Pancreas (tissue), 10 donors: ENCODE measurements around the gene GCGR. TPM values are rescaled to one million over a fixed set of nuclear protein-coding genes. Genes with fewer than 3 reads are reported as not detected.
A peak's percentile ranks its signal among the peaks of the same experiment; 100 is the strongest.

ENCODE experiments used
- ATAC-seq, 4 donors: fragments of 200-7000 bp; cut with Tn5 transposase; one replicate each; pipeline versions ENCODE4 v1.8.0 to v1.9.1; 2020; ENCODE audit warnings: mild to moderate bottlenecking in 4 of 4, moderate library complexity in 4 of 4
- DNase-seq, 6 donors: peaks; one replicate each; pipeline ENCODE4 v3.0.0-alpha.2; 2020
- FAIRE-seq: peaks from 2 replicates; lab custom pipeline; 2012; peaks lifted over from hg19 to GRCh38; lab: Jason Lieb, UNC
- H3K27ac ChIP-seq, 4 donors: fragments of 200-600 bp; sonication (generic); 1 replicate in 3 of 4; 2 replicates in 1 of 4; pipeline versions ENCODE4 v1.5.0 to v1.8.0; 2020
- H3K27me3 ChIP-seq, 4 donors: fragments of 200-600 bp; one replicate each; pipeline ENCODE4 v1.8.0; 2021
- H3K36me3 ChIP-seq, 3 donors: fragments of 200-600 bp; sonication (generic) in 1 of 3; one replicate each; pipeline versions ENCODE4 v1.5.0 to v1.8.0; 2020 to 2021
- H3K4me1 ChIP-seq, 3 donors: fragments of 200-600 bp; one replicate each; pipeline ENCODE4 v1.8.0; 2021
- H3K4me3 ChIP-seq, 4 donors: fragments of 200-600 bp; sonication (generic) in 2 of 4; one replicate each; pipeline versions ENCODE4 v1.5.0 to v1.8.0; 2020 to 2021
- H3K9me3 ChIP-seq, 4 donors: fragments of 200-600 bp; one replicate each; pipeline ENCODE4 v1.8.0; 2021
- CTCF ChIP-seq, 4 donors: fragments of 200-600 bp; sonication (generic) in 3 of 4; IDR thresholded peaks; one replicate each; pipeline versions ENCODE4 v1.5.0 to v1.8.0; 2021; ENCODE audit warnings: antibody characterized with exemption in 4 of 4
- WGBS, 2 donors: extraction: QIAGEN DNeasy Blood & Tissue Kit; methylation state at CpG; one replicate each; pipeline ENCODE4 v1.1.7; 2013; 5-methylcytosine and 5-hydroxymethylcytosine counted together
- intact Hi-C, 3 donors: fragments of 100-400 bp; cut with DNase I; formaldehyde crosslinking; loops; one replicate each; pipeline versions ENCODE4 v1.11.1 to v1.14.2; 2022
- polyA plus RNA-seq, 2 donors: library from polyadenylated mRNA; stranded (reverse); fragments of 200-250 nt; gene quantifications; one replicate each; pipeline ENCODE4 v1.2.3, GENCODE V29; 2013
- total RNA-seq, 6 donors: library from RNA; stranded (reverse); fragmentation: NEBNext Ultra II Directional in 4 of 6; extraction: Animal tissue kit (Norgen Biotek cat#: 25700) in 4 of 6; gene quantifications; one replicate each; pipeline versions ENCODE4 v1.2.1 to v1.2.4, GENCODE V29; 2021 to 2023
- donor health status: healthy with polysubstance abuse.
- donor health status: DM: no; HTN: no; CAD: no; lungs with moderate emphysema.
- donor health status: DM: no; HTN: no; CAD: no.
- donor health status: control.
- donor health status: control.
- donor health status: Bipolar disorder and iron deficiency.
- donor health status: DM: yes; HTN: yes; CAD: no.
- donor health status: DM: no; HTN: no; CAD: no.
- donor health status: DM: no; HTN: no; CAD: no.
- donor health status: DM: yes; HTN: yes; CAD: no.

The GCGR gene
- total and polyA plus RNA-seq, 8 donors = 0.28 to 22.7 (median 1.5) TPM; not detected in 1

GRCh38 chr17:81842378-81842724, 38.4 kb downstream of the GCGR start:
- H3K4me3 ChIP-seq = no peak overlapping the region
- 76 to 80% methylated on average over 11 of the region's 11 CpGs for WGBS, 2 donors
- no peaks in the 10 kb centered on the region for H3K9me3 ChIP-seq
- H3K4me1 ChIP-seq = peaks cover 0 to 15% (median 0%) of the 10 kb centered on the region in 3 donors
- TF ChIP-seq CTCF (IDR thresholded peaks at IDR 0.05) = no peak
- H3K27me3 ChIP-seq = no peaks in the 10 kb centered on the region
- ATAC-seq (peak in 1 of 4 donors; percentile 0), FAIRE-seq (no peak), DNase-seq (no peak)
- H3K27ac ChIP-seq = peak overlapping the region; percentile 18 to 43 (median 32)
- intact Hi-C loops = no loop called here
- peaks cover 15 to 43% (median 41%) of the 10 kb centered on the region in 3 donors for H3K36me3 ChIP-seq

DNA sequence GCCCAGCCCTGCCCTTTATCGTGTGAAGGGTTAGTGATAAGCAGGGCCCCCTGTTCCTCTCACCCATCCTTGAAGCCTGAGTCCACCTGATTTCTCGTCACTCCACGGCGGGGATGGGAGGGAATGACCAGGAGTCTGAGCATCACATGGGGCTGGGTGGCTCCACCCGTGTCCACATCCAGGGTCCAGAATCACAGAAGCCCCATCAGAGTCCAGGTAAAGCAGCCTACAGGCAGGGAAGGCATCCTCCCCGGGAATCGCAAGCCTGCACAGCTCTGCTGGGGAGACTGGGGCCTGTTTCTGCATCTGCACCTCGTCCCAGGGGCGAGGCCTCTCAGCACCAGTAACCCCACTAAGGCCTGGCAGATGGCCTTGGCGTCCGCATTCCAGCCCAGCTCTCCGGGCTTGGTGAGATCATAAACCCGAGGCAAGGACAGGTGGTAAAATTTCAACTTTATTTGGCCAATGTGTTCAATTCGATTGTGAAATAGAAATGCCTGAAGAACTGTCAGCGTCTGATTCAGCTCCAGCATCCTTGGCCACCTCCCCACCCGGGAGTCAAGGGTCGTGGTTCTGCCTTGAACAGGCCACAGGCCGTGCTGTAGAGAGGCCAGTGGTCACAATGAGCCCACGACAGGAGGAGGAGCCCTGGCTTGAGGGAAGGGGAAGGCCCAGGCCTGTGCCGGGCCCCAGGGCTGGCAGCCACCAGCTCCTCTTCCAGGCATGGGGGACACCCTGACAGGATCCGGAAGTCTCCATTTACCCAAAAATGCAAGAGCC, 39.0 kb downstream of the GCGR start:
- TF ChIP-seq CTCF (IDR thresholded peaks at IDR 0.05) = no peak
- 39 to 41% methylated on average over 21 of the region's 21 CpGs for WGBS, 2 donors
- FAIRE-seq (no peak), DNase-seq (peak in 3 of 6 donors; percentile 46 to 79 (median 64)), ATAC-seq (peak; percentile 7 to 20 (median 16))
- H3K4me1 ChIP-seq = peaks cover 0 to 15% (median 0%) of the 10 kb centered on the region in 3 donors
- no peaks in the 10 kb centered on the region for H3K27me3 ChIP-seq
- no peak overlapping the region for H3K4me3 ChIP-seq
- H3K36me3 ChIP-seq = peaks cover 18 to 49% (median 44%) of the 10 kb centered on the region in 3 donors
- H3K9me3 ChIP-seq = no peaks in the 10 kb centered on the region
- intact Hi-C loops = no loop called here
- H3K27ac ChIP-seq = peak overlapping the region; percentile 18 to 43 (median 32)

DNA sequence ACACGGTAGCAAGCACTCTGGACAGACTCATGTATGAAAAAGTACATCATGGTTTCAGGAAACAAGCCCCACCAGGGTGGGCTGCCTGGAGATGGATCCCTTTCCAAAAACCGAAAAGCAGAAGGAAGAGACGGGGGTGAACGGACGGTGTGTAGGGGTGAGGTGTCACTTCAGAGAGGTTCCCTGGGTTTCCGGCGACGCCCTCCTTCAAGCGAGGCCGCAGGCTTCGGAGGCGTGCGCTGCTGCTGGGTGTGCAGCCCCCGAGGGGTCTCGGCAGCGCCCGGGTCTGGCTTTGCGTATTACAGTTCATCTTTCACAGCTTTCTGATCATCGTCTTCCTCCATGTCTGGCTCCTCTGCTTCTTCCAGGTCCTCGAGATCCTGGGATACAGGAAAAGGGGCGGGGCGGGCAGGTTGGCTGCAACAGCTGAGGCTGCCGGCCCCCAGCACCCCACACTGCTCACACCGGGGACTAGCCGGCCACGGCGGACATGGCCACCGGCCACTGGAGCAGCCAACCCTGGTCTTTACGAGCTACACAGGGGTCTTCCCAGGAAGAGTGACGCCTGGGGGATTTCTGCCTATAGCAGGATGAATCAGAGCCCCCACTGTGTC, 39.9 kb downstream of the GCGR start:
- intact Hi-C loops = no loop called here
- H3K9me3 ChIP-seq = no peaks in the 10 kb centered on the region
- TF ChIP-seq CTCF (IDR thresholded peaks at IDR 0.05) = no peak
- ATAC-seq = no peak
- peaks cover 0 to 15% (median 0%) of the 10 kb centered on the region in 3 donors for H3K4me1 ChIP-seq
- peak overlapping the region in 1 of 4 donors; percentile 41 for H3K27ac ChIP-seq
- H3K27me3 ChIP-seq = no peaks in the 10 kb centered on the region
- no peak for FAIRE-seq
- 85 to 89% methylated on average over 30 of the region's 30 CpGs for whole genome bisulfite sequencing, 2 donors
- peak in 1 of 6 donors; percentile 74 for DNase-seq
- H3K36me3 ChIP-seq = peaks cover 18 to 56% (median 50%) of the 10 kb centered on the region in 3 donors
- H3K4me3 ChIP-seq = no peak overlapping the region

GRCh38 chr17:81844327-81844851, 40.4 kb downstream of the GCGR start:
- no peak for TF ChIP-seq CTCF (IDR thresholded peaks at IDR 0.05)
- Histone ChIP-seq H3K4me3 (no peak overlapping the region), H3K4me1 (peaks cover 0 to 15% (median 0%) of the 10 kb centered on the region in 3 donors), H3K36me3 (peaks cover 18 to 62% (median 55%) of the 10 kb centered on the region in 3 donors), H3K27ac (no peak overlapping the region), H3K27me3 (no peaks in the 10 kb centered on the region), H3K9me3 (no peaks in the 10 kb centered on the region)
- ATAC-seq (no peak), FAIRE-seq (no peak), DNase-seq (peak in 1 of 6 donors; percentile 82)
- intact Hi-C loops = no loop called here
- 81 to 83% methylated on average over 13 to 14 of the region's 14 CpGs for WGBS, 2 donors
